Osteoblast (primary cell): Measurements from ENCODE around the gene TEX35. TPM values are rescaled to one million over a fixed set of nuclear protein-coding genes. Genes with fewer than 3 reads are reported as not detected.
A peak's percentile ranks its signal among the peaks of the same experiment; 100 is the strongest.

ENCODE experiments used
- DNase-seq: peaks from one replicate; pipeline ENCODE4 v3.0.0; 2011; ENCODE audit warnings: low spot score, mixed read lengths; ENCODE audit not compliant: insufficient read length; ENCODE audit errors: missing footprints
- H2AFZ ChIP-seq: 2 replicates; pipeline ENCODE4 v1.6.0; 2011; ENCODE audit warnings: mild to moderate bottlenecking, low read length
- H3K27ac ChIP-seq: 2 replicates; pipeline ENCODE4 v1.5.1; 2011; ENCODE audit warnings: mild to moderate bottlenecking, low read depth, low read length, moderate library complexity
- H3K27me3 ChIP-seq: 2 replicates; pipeline ENCODE4 v1.6.0; 2012; ENCODE audit warnings: mild to moderate bottlenecking, control low read depth, inconsistent platforms, low read length, moderate library complexity; ENCODE audit not compliant: insufficient read depth
- H3K36me3 ChIP-seq: 2 replicates; pipeline ENCODE4 v1.5.1; 2011; ENCODE audit warnings: mild to moderate bottlenecking, low read length, control low read depth, moderate library complexity; ENCODE audit not compliant: insufficient read depth
- H3K4me1 ChIP-seq: 2 replicates; pipeline ENCODE4 v1.5.1; 2011; ENCODE audit warnings: mild to moderate bottlenecking, low read length, control low read depth, moderate library complexity; ENCODE audit not compliant: insufficient read depth
- H3K4me2 ChIP-seq: 2 replicates; pipeline ENCODE4 v1.6.0; 2011; ENCODE audit warnings: mild to moderate bottlenecking, low read length; ENCODE audit not compliant: insufficient read depth
- H3K4me3 ChIP-seq: fragments of 200-600 bp; sonication (generic); 3 replicates; pipeline ENCODE4 v1.5.1; 2012; ENCODE audit warnings: mild to moderate bottlenecking, low read length, inconsistent platforms; ENCODE audit not compliant: insufficient read depth
- H3K79me2 ChIP-seq: 2 replicates; pipeline ENCODE4 v1.6.0; 2012; ENCODE audit warnings: mild to moderate bottlenecking, low read length, control low read depth, inconsistent platforms; ENCODE audit not compliant: insufficient read depth
- H3K9me3 ChIP-seq: 2 replicates; pipeline ENCODE4 v1.5.1; 2011; ENCODE audit warnings: low read depth, low read length, control low read depth
- H4K20me1 ChIP-seq: 2 replicates; pipeline ENCODE4 v1.6.0; 2012; ENCODE audit warnings: mild to moderate bottlenecking, low read length, control low read depth; ENCODE audit not compliant: insufficient read depth
- total RNA-seq: library from RNA; depleted of rRNA; stranded (reverse); fragments of >200 nt; gene quantifications from 2 replicates; pipeline ENCODE4 v1.2.3, GENCODE V29; 2012
- TF ChIP-seq, protein P1 (sequence below): IDR thresholded peaks from 2 replicates; pipeline ENCODE4 v1.5.1; 2011; ENCODE audit warnings: mild to moderate bottlenecking, low read depth, low read length, moderate library complexity; ENCODE audit errors: extremely low read depth

Gene TEX35
- total RNA-seq, 1 donor, result not detected

GRCh38 chr1:178500091-178500770 lies 12.7 kb upstream of the TEX35 start:
- peak overlapping the region; percentile 37 for H3K4me2 ChIP-seq
- no peaks in the 10 kb centered on the region for H3K27me3 ChIP-seq
- no peaks in the 10 kb centered on the region for H4K20me1 ChIP-seq
- no peaks in the 10 kb centered on the region for H3K79me2 ChIP-seq
- TF ChIP-seq, protein P1, sequence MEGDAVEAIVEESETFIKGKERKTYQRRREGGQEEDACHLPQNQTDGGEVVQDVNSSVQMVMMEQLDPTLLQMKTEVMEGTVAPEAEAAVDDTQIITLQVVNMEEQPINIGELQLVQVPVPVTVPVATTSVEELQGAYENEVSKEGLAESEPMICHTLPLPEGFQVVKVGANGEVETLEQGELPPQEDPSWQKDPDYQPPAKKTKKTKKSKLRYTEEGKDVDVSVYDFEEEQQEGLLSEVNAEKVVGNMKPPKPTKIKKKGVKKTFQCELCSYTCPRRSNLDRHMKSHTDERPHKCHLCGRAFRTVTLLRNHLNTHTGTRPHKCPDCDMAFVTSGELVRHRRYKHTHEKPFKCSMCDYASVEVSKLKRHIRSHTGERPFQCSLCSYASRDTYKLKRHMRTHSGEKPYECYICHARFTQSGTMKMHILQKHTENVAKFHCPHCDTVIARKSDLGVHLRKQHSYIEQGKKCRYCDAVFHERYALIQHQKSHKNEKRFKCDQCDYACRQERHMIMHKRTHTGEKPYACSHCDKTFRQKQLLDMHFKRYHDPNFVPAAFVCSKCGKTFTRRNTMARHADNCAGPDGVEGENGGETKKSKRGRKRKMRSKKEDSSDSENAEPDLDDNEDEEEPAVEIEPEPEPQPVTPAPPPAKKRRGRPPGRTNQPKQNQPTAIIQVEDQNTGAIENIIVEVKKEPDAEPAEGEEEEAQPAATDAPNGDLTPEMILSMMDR, result peak; percentile 36
- H3K36me3 ChIP-seq, result no peaks in the 10 kb centered on the region
- peaks cover 4% of the 10 kb centered on the region for H3K4me1 ChIP-seq
- H3K27ac ChIP-seq, result no peak overlapping the region
- DNase-seq, result no peak
- no peak overlapping the region for H3K4me3 ChIP-seq
- H3K9me3 ChIP-seq, result no peaks in the 10 kb centered on the region
- peak overlapping the region; percentile 67 for H2AFZ ChIP-seq

- Histone ChIP-seq H3K4me3 (no peak overlapping the region), H3K4me1 (peaks cover 4% of the 10 kb centered on the region), H3K27me3 (no peaks in the 10 kb centered on the region), H2AFZ (peak overlapping the region; percentile 33), H4K20me1 (no peaks in the 10 kb centered on the region), H3K4me2 (no peak overlapping the region), H3K79me2 (no peaks in the 10 kb centered on the region), H3K36me3 (no peaks in the 10 kb centered on the region), H3K27ac (no peak overlapping the region), H3K9me3 (no peaks in the 10 kb centered on the region)
- TF ChIP-seq, protein P1, result no peak
- DNase-seq, result no peak
Observed at GRCh38 chr1:178500936-178501554, 11.9 kb upstream of the TEX35 start.

DNA sequence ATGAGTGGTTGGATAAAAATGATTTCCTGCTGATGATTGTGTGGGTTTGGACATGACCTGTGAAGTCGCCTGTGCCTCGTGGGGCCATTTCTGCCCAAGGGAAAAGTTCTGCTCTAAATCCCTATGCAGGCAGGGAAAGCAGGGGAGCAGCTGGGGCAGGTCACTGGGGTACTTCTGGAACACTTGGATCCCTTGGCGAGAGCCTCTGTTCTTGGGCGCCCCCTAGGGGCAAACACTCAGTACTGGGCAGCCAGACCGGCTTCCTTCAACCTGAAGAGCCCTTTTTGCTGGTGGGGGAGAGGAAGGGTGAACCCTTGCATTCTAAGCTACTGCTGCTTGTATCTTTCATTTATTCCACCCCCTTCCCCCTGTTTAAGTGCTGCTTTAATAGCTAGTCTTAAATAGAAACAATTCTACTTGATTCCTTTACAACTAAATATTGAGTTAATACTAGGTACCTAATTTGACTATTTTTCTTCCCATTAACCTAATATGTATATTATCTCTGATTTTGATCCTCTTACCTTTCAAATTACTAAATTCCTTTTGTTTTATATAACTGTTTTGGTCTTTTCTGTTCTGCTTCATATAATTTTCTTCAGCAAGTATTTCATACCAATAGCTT lies 11.1 kb upstream of the TEX35 start:
- DNase-seq, result peak; percentile 94
- TF ChIP-seq, protein P1, result peak; percentile 98
- no peak overlapping the region for H3K4me2 ChIP-seq
- no peaks in the 10 kb centered on the region for H3K36me3 ChIP-seq
- no peaks in the 10 kb centered on the region for H3K79me2 ChIP-seq
- no peaks in the 10 kb centered on the region for H3K9me3 ChIP-seq
- no peak overlapping the region for H3K4me3 ChIP-seq
- H4K20me1 ChIP-seq, result no peaks in the 10 kb centered on the region
- peaks cover 4% of the 10 kb centered on the region for H3K4me1 ChIP-seq
- no peaks in the 10 kb centered on the region for H3K27me3 ChIP-seq
- no peak overlapping the region for H3K27ac ChIP-seq
- peak overlapping the region; percentile 33 for H2AFZ ChIP-seq

DNA sequence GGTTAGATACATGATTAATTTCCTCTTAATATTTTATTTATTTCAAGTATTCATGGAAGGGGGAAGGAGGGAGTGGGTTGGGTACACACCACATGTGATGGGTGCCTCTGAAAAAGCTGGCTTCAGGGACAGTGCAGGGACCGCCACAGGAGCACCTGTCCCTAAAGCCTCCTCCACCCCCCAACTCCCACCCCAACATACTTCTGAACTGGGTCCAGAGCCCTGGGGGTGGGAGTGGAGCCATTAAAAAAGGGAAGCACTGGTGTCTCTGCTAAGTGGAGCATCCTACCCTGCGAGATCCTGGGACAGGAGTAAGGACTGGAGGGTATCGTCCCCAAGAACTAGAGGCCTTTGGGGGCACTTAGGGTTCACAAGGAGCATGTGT lies 10.6 kb upstream of the TEX35 start:
- Histone ChIP-seq H3K4me3 (no peak overlapping the region), H3K79me2 (no peaks in the 10 kb centered on the region), H3K9me3 (no peaks in the 10 kb centered on the region), H3K27me3 (no peaks in the 10 kb centered on the region), H3K4me1 (peaks cover 4% of the 10 kb centered on the region), H2AFZ (no peak overlapping the region), H3K4me2 (no peak overlapping the region), H3K36me3 (no peaks in the 10 kb centered on the region), H3K27ac (no peak overlapping the region), H4K20me1 (no peaks in the 10 kb centered on the region)
- DNase-seq, result no peak
- TF ChIP-seq, protein P1, result no peak
